GM18508 (cell line): ENCODE results near the gene ARL6IP6.
"Not testable (repeated sequence)": the region's sequence is repeated elsewhere in the genome, so short reads cannot be mapped to it uniquely, and the experiment has no call there.

Experiments
- ATAC-seq: cut with Tn5 transposase; IDR thresholded peaks from one replicate; pipeline ENCODE4 v1.9.1; 2021; ENCODE audit warnings: moderate number of reproducible peaks; ENCODE audit not compliant: insufficient read depth, unreplicated experiment

The ARL6IP6 gene

DNA sequence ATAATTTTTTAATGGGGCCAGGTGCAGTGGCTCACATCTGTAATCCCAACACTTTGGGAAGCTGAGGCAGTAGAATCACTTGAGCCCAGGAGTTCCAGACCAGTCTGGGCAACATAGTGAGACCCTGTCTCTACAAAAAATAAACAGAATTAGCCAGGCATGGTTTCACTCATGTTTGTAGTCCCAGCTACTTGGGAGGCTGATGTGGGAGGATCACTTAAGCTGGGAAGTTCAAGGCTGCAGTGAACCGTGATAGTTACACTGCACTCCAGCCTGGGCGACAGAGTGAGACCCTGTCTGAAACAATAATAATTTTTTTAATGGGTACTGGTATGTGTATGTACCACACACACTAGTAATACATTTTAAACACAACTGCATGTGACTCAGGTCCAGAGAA, 2.4 kb downstream of the ARL6IP6 start:
- no peak for ATAC-seq

DNA sequence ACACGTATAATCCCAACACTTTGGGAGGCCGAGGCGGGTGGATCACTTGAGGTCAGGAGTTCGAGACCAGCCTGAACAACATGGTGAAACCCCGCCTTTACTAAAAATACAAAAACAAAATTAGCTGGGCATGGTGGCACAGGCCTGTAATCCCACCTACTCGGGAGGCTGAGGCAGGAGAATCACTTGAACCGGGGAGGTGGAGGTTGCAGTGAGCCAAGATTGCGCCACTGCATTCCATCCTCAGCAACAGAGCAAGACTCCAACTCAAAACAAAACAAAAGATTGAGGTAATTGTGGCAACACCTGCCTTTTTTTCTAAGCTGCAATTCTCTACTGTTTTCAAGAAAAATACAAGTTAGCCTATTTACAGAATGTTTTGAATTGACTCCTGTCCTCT, 4.2 kb downstream of the ARL6IP6 start:
- not testable (repeated sequence) for ATAC-seq

- no peak for ATAC-seq
Measured at GRCh38 chr2:152723918-152724317, 5.5 kb downstream of the ARL6IP6 start.

DNA sequence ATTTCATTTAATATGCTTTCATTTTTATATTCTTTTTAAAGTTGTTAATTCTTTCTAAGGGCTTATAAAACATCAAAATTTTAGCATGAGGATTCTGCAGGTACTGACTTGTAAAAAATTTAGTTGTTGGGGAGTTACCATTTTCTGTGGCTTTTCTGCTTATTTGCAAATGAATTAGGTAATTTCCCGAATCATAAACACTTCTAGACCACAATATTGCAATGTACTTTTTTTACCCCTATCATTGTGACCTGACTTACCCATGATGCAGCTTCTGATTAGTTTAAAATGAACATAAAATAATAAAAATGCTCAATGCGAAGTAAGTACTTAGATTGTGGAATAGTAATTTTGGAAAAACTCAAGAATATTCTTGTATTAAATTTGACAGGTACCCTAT, 11.4 kb downstream of the ARL6IP6 start:
- peak; percentile 37 for ATAC-seq

GRCh38 chr2:152730591-152731333, 12.3 kb downstream of the ARL6IP6 start:
- peak; percentile 53 for ATAC-seq

DNA sequence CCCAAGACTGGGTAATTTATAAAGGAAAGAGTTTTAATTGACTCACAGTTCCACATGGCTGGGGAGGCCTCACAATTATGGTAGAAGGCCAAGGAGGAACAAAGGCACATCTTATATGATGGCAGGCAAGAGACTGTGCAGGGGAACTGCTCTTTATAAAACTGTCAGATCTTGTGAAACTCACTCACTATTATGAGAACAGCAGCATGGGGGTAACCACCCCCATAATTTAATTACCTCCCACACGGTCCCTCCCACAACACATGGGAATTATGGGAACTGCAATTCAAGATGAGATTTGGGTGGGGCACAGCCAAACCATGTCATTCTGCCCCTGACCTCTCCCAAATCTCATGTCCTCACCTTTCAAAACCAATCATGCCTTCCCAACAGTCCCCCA, 19.1 kb downstream of the ARL6IP6 start:
- not testable (repeated sequence) for ATAC-seq

- ATAC-seq, result no peak
Measured at GRCh38 chr2:152738438-152738837, 20.0 kb downstream of the ARL6IP6 start.

DNA sequence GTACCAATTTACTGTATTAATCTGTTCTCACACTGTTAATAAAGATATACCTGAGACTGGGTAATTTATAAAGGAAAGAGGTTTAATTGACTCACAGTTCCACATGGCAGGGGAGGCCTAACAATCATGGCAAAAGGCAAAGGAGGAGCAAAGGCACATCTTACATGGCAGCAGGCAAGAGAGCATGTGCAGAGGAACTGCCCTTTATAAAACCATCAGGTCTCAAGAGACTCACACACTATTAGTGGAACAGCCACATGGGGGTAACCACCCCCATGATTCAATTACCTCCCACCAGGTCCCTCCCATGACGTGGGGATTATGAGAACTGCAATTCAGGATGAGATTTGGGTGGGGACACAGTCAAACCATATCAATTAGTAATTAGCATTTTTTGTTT, 21.3 kb downstream of the ARL6IP6 start:
- not testable (repeated sequence) for ATAC-seq

GRCh38 chr2:152740743-152741328, 22.4 kb downstream of the ARL6IP6 start:
- ATAC-seq, result peak; percentile 86

GRCh38 chr2:152743002-152743401, 24.6 kb downstream of the ARL6IP6 start:
- no peak for ATAC-seq

GRCh38 chr2:152747751-152748150, 29.3 kb downstream of the ARL6IP6 start:
- not testable (repeated sequence) for ATAC-seq

- no peak for ATAC-seq
Measured at GRCh38 chr2:152755029-152755428, 36.6 kb downstream of the ARL6IP6 start.

DNA sequence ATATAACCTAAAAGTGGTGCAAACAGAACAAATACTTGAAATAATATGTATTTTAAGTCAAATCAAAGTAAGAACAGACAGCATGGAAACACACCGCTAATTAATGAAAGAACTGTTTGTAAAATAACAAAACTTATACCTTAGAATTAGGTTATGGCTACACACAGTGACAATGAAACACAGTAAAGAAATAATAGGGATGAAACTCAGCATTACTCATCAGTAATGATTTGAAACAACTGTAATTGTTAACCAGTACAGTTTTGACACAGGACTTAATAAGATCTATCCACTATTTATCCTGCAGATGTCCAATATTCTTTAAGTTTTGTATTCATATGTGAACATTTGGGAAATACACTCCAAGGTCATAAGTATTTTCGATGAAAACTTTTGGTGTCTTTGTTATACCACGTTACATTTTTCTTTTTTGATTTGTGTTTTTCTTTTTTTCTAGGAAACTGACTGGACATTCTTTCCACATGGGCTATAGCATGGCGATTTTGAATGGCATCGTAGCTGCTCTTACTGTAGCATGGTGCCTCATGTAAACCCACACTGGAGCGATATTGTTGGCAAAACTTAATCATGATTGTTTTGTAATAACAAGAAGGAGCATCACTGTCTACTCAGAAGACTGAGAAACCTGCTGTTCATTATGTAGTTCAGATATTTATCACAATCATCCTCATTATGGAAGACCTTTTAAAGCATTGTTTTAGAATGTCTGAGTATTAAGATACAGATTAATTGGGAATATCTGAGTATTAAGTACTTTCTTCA, 41.1 kb downstream of the ARL6IP6 start:
- ATAC-seq, result no peak

- no peak for ATAC-seq
Measured at GRCh38 chr2:152761214-152761613, 42.8 kb downstream of the ARL6IP6 start.

- no peak for ATAC-seq
Measured at GRCh38 chr2:152762202-152762601, 43.8 kb downstream of the ARL6IP6 start.

- ATAC-seq, result not testable (repeated sequence)
Measured at GRCh38 chr2:152763208-152763607, 44.8 kb downstream of the ARL6IP6 start.

GRCh38 chr2:152763651-152764050, 45.2 kb downstream of the ARL6IP6 start:
- ATAC-seq, result no peak

GRCh38 chr2:152766928-152767327, 48.5 kb downstream of the ARL6IP6 start:
- no peak for ATAC-seq

- no peak for ATAC-seq
Measured at GRCh38 chr2:152781175-152781574, 62.8 kb downstream of the ARL6IP6 start.

DNA sequence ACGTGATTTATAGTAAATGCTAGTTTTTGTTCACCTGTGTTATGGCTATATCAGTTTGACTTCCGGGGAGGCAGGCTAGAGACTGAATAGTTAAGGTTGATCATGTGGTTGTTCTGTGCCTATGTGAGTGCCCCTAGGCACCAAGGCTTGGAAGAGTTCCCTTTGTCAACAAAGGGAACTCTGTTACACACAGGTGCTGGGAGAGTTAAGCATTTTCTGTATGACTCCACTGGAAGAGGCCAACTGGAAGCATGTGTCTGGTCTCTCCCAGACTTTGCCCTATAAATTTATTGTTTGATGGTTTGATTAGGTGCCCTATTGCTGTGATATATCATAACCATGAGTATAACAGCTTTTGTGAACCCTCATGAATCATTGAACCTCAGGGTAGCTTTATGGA, 63.8 kb downstream of the ARL6IP6 start:
- no peak for ATAC-seq

- no peak for ATAC-seq
Measured at GRCh38 chr2:152790883-152791282, 72.5 kb downstream of the ARL6IP6 start.
